ENCODE data around the gene CLSTN2.

DNA sequence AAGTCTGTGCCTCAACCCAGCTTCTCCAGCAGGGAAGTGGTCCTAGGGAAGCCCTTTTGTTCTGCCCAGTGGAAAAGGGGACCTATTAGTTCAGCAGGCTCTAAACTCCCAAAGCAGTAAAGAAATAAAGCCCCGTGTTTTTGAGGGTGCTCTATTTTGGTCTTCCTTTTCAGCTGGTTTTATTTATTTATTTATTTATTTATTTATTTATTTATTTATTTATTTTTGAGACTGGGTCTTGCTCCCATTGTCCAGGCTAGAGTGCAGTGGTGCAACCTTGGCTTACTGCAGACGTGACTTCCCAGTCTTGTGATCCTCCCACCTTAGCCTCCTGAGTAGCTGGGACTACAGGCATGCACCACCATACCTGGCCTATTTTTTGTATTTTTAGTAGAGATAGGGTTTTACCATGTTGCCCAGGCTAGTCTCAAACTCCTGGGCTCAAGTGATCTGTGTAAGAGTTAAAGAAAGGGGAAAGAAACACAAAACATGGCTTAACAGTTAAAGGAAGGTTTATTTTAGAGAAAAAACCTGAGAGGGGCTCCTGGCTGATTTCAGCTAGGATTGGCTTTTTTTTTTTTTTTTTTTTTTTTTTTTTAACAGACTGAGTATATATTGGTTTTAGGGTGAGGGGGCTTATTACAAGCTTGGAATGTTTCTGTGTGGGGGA lies 154.6 kb downstream of the CLSTN2 start:
- no peak for TF ChIP-seq CTCF (IDR thresholded peaks at IDR 0.05)
- no peak for TF ChIP-seq POLR2A (IDR thresholded peaks at IDR 0.05; ENCODE audit: low read depth)

All from esophagus muscularis mucosa (tissue), 3 donors.